ENCODE measurements around the gene SLC25A42. TPM values are rescaled to one million over a fixed set of nuclear protein-coding genes. Genes with fewer than 3 reads are reported as not detected.
A peak's percentile ranks its signal among the peaks of the same experiment; 100 is the strongest.
"Not testable (repeated sequence)": the region's sequence is repeated elsewhere in the genome, so short reads cannot be mapped to it uniquely, and the experiment has no call there.

The SLC25A42 gene
- total RNA-seq, 2 donors from 2014 or later = 18.2 to 27.7 TPM

DNA sequence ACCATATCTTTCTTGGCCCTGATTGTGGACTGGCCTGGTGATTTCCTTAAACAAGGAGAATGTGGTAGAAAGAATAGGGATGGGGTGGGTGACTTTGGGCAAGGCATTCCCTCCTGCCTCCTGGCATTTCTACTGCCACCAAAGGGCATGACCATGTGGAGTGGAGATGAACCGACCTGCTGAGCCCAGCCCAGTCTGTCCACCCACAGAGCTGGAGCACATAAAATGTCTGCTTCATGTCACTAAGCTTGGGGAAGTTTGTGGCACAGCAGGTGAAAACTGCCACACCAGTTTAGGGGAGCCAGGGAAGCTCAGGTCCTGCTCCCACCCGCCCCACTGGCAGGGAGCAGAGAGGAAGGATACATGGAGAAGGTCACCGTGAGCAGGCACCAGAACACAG lies 68.2 kb downstream of the SLC25A42 start:
- Mint-ChIP-seq H3K27ac (no peak overlapping the region), H3K27me3 (ENCODE audit: low read depth) (no peaks in the 10 kb centered on the region), H3K4me3 (no peak overlapping the region), H3K9me3 (peaks cover 0 to 3% of the 10 kb centered on the region in 2 donors), H3K4me1 (ENCODE audit: low read depth) (peaks cover 8% of the 10 kb centered on the region), H3K36me3 (ENCODE audit: insufficient read depth in 2 of 2) (peaks cover 7 to 25% of the 10 kb centered on the region in 2 donors)
- DNase-seq (no peak), ATAC-seq (replicated peaks in 1 of 2) (no peak)

DNA sequence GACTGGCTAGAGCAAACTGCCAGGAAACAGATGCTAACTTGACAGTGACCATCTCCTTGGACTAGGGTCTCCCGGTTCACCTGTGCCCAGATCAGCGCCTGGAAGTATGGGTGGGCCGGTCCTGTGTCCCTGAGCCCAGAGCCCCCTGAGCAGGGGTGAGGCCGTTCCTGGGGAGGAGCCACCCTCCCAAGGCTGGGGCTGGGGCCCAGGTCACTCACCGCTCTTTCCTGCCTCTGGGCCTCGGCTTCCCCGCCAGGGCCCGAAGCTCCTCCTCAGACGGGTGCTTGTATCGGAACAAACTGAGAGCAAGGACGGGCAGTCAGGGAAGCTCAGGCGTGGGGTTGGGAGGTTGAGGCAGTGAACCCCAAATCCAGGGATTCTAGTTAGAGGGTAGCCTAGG lies 69.1 kb downstream of the SLC25A42 start:
- Mint-ChIP-seq H3K36me3 (ENCODE audit: insufficient read depth in 2 of 2) (peaks cover 7 to 24% of the 10 kb centered on the region in 2 donors), H3K4me3 (no peak overlapping the region), H3K4me1 (ENCODE audit: low read depth) (peaks cover 17% of the 10 kb centered on the region), H3K27me3 (ENCODE audit: low read depth) (no peaks in the 10 kb centered on the region), H3K9me3 (peaks cover 0 to 3% of the 10 kb centered on the region in 2 donors), H3K27ac (no peak overlapping the region)
- ATAC-seq (replicated peaks in 1 of 2) (no peak), DNase-seq (no peak)

GRCh38 chr19:19133985-19134384 lies 70.2 kb downstream of the SLC25A42 start:
- H3K9me3 Mint-ChIP-seq = peaks cover 0 to 3% of the 10 kb centered on the region in 2 donors
- H3K27ac Mint-ChIP-seq = no peak overlapping the region
- no peak for ATAC-seq (replicated peaks in 1 of 2)
- no peak for DNase-seq
- peaks cover 24% of the 10 kb centered on the region for H3K4me1 Mint-ChIP-seq (ENCODE audit: low read depth)
- H3K36me3 Mint-ChIP-seq (ENCODE audit: insufficient read depth in 2 of 2) = peaks cover 7 to 22% of the 10 kb centered on the region in 2 donors
- no peaks in the 10 kb centered on the region for H3K27me3 Mint-ChIP-seq (ENCODE audit: low read depth)
- no peak overlapping the region for H3K4me3 Mint-ChIP-seq

DNA sequence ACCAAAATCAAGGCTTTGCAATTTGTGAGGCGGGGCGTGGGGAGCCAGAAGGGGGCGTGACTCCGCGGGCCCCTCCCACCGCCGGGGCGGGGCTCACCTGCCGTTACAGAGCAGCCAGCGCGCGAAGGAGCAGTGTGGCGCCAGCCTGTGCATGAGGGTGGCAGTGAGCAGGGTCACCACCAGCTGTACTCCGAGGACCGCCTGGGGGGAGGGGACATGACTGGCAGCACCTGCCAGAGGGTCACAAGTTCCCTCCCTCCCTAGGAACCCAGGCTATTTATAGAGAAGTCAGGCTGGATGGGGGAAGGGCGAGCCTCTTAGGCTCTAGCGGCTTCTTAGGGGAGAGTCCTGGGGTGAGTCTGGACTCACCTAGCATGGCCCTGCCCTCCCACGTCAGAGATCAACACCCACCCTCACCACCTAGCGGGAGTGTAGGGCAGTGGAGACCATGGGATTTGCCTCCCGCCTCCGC lies 70.9 kb downstream of the SLC25A42 start:
- DNase-seq (peak; percentile 29 to 47), ATAC-seq (replicated peaks in 1 of 2) (no peak)
- Mint-ChIP-seq H3K36me3 (ENCODE audit: insufficient read depth in 2 of 2) (peaks cover 7 to 22% of the 10 kb centered on the region in 2 donors), H3K27me3 (ENCODE audit: low read depth) (no peaks in the 10 kb centered on the region), H3K27ac (no peak overlapping the region), H3K4me1 (ENCODE audit: low read depth) (peaks cover 24% of the 10 kb centered on the region), H3K4me3 (no peak overlapping the region), H3K9me3 (peaks cover 0 to 3% of the 10 kb centered on the region in 2 donors)

- H3K27ac Mint-ChIP-seq; ATAC-seq (replicated peaks in 1 of 2); DNase-seq; H3K27me3 Mint-ChIP-seq (ENCODE audit: low read depth); H3K9me3 Mint-ChIP-seq; H3K4me3 Mint-ChIP-seq: not testable (repeated sequence)
- Mint-ChIP-seq H3K4me1 (ENCODE audit: low read depth) (peaks cover 24% of the 10 kb centered on the region), H3K36me3 (ENCODE audit: insufficient read depth in 2 of 2) (peaks cover 7 to 19% of the 10 kb centered on the region in 2 donors)
These were observed 71.9 kb downstream of the SLC25A42 start for GRCh38 chr19:19135713-19136112.

DNA sequence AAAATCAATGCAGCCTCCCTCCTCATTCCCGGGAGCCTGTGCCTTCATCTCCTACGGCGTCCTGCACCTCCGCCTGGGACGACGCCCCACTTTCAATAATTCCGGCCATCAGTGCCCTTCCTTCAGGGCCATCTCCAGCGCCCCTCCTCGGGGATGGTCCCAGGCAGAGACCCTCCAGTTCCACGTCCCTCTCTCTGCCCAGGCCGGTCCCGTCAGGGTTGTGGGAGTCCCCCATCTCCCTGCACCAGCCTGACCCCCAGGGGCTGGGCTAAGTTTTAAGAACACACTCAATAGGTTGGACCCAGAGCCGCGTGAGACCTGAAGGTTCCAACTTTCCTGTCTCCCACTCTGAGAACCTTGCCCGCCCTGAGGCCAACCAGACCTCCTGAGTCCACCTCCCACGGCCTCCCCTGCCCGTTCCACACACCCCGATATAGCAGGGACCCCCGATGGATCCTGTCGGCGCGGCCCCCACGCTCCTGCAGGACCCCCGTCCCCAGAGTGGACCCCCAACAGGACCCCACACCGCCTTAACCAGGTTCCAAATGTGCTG lies 73.8 kb downstream of the SLC25A42 start:
- H3K36me3 Mint-ChIP-seq (ENCODE audit: insufficient read depth in 2 of 2) = peaks cover 4 to 9% of the 10 kb centered on the region in 2 donors
- no peaks in the 10 kb centered on the region for H3K27me3 Mint-ChIP-seq (ENCODE audit: low read depth)
- DNase-seq (no peak), ATAC-seq (replicated peaks in 1 of 2) (no peak)
- H3K4me3 Mint-ChIP-seq = peak overlapping the region; percentile 83 to 87
- peaks cover 24% of the 10 kb centered on the region for H3K4me1 Mint-ChIP-seq (ENCODE audit: low read depth)
- H3K9me3 Mint-ChIP-seq = no peaks in the 10 kb centered on the region
- H3K27ac Mint-ChIP-seq = peak overlapping the region; percentile 63

DNA sequence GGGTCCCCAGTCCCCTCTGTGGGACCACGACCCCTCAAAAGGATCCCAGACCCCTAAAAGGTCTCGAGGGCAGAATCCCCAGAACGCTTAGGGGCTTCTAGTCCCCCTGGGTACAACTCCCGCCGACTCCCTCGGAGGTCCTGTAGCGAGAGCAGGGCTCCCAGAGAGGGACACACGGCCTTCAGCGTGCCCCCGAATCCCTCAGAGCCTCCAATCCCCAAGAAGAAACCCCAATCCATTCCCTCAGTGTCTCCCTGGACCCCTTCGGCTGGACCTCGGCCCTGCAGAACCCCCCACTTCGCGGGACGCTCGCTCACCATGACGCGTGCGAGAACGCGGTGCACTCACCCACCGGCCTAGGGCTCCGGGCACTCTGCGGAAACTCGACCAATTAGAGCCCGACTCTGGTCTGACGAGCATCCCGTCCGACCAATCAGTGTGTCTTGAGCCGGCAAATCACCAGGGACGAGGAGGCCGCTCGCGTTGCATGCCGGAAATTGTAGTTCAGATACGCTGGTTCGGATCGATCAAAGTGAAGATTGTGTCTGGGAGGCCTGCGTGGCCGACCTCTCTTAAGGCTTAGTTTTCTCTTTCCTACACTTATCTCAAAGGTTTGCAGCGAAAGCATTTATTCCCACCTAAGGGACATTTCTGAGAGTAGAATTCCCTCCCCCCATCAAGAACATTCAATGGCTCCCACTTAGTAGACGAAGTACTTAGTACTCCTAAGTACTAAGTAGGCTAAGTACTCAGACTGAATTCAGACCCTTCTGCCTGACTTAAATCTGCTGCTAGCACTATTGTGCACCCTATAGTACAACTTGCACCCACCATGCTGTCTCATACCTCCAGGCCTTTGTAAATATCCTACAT lies 74.6 kb downstream of the SLC25A42 start, which contains the start of gene TMEM161A:
Gene TMEM161A, minus strand, starts transcription at position 370 of the 873 bp plus-strand sequence. Its CDS starts 50 bp downstream, at position 320.
- Mint-ChIP-seq H3K4me3 (peak within 1 kb of the TSS; percentile 83 to 87), H3K9me3 (no peaks in the 10 kb centered on the region)

DNA sequence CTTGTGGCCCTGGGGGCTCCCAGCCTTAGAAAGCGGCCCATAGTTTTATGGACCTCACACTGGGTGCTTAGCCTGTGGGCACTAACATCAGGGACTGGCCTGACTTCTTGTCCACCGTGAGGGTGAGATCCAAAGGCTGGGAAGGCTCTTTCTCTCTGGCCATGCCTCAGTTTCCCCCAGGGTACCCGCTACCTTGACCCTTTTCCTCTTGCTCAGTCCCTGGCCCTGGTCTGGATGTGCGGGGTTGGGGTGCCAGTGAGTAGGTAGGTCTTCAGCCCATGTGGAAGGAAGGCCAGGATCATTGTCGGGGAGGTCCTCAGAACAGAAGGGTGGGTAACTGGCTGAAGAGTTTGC lies 76.1 kb downstream of the SLC25A42 start:
- no peak for DNase-seq
- Mint-ChIP-seq H3K27ac (no peak overlapping the region), H3K9me3 (no peaks in the 10 kb centered on the region), H3K4me3 (no peak overlapping the region), H3K36me3 (ENCODE audit: insufficient read depth in 2 of 2) (peaks cover 2 to 5% of the 10 kb centered on the region in 2 donors), H3K27me3 (ENCODE audit: low read depth) (no peaks in the 10 kb centered on the region), H3K4me1 (ENCODE audit: low read depth) (peaks cover 24% of the 10 kb centered on the region)
- ATAC-seq (replicated peaks in 1 of 2) = no peak

More for the DNA sequence above, 74.6 kb downstream of the SLC25A42 start, which contains the start of gene TMEM161A:
- H3K36me3 Mint-ChIP-seq (ENCODE audit: insufficient read depth in 2 of 2) = peaks cover 2 to 9% of the 10 kb centered on the region in 2 donors
- peak within 1 kb of the TSS; percentile 63 for H3K27ac Mint-ChIP-seq
- ATAC-seq (replicated peaks in 1 of 2) = peak; percentile 100
- peak; percentile 96 to 98 for DNase-seq
- H3K4me1 Mint-ChIP-seq (ENCODE audit: low read depth) = peaks cover 24% of the 10 kb centered on the region
- no peaks in the 10 kb centered on the region for H3K27me3 Mint-ChIP-seq (ENCODE audit: low read depth)

DNA sequence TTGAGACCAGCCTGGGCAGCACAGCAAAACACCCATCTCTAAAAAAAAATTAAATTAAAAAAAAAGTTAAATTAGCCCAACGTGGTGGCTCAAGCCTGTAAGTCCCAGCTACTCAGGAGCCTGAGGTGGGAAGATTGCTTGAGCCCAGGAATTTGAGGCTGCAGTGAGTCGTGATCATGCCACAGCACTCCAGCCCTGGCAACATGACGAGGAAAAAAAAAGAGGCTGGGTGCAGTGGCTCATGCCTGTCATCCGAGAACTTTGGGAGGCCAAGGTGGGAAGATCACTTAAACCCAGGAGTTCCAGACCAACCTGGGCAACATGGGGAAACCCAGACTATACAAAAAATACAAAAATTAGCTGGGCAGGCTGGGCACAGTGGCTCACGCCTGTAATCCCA lies 76.7 kb downstream of the SLC25A42 start:
- ATAC-seq (replicated peaks in 1 of 2) = no peak
- no peak for DNase-seq
- Mint-ChIP-seq H3K36me3 (ENCODE audit: insufficient read depth in 2 of 2) (peaks cover 0 to 3% of the 10 kb centered on the region in 2 donors), H3K27ac (no peak overlapping the region), H3K4me3 (no peak overlapping the region), H3K4me1 (ENCODE audit: low read depth) (peaks cover 19% of the 10 kb centered on the region), H3K9me3 (no peaks in the 10 kb centered on the region), H3K27me3 (ENCODE audit: low read depth) (no peaks in the 10 kb centered on the region)

- Mint-ChIP-seq H3K4me3 (no peak overlapping the region), H3K4me1 (ENCODE audit: low read depth) (peaks cover 13% of the 10 kb centered on the region), H3K27ac (no peak overlapping the region), H3K36me3 (ENCODE audit: insufficient read depth in 2 of 2) (peaks cover 0 to 3% of the 10 kb centered on the region in 2 donors), H3K9me3 (no peaks in the 10 kb centered on the region), H3K27me3 (ENCODE audit: low read depth) (no peaks in the 10 kb centered on the region)
- DNase-seq (no peak), ATAC-seq (replicated peaks in 1 of 2) (no peak)
These were observed 78.6 kb downstream of the SLC25A42 start for GRCh38 chr19:19142347-19142746.

DNA sequence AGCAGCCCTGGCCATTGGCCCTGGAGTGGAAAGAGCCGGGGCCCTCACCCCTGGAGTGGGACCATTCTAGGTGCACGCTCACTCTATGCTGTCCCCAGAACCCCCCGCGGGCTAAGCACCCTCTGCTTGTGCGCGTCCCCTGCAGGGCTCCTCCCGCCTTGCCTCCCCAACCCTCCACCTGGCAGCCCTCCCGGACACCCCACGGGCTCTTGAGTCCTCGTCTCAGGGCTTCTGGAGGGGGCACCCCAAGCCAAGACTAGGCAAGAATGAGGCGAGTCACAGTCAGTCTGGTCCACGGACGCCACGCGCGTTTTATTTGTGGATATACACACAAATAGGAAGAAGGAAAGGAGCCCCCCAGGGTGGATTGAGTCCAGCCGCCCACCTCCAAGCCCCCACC lies 81.5 kb downstream of the SLC25A42 start:
- Mint-ChIP-seq H3K9me3 (no peaks in the 10 kb centered on the region), H3K4me1 (ENCODE audit: low read depth) (no peaks in the 10 kb centered on the region)

GRCh38 chr19:19145684-19146608 lies 82.2 kb downstream of the SLC25A42 start:
- peak; percentile 81 to 83 for ATAC-seq (replicated peaks in 1 of 2)
- no peaks in the 10 kb centered on the region for H3K27me3 Mint-ChIP-seq (ENCODE audit: low read depth)
- H3K9me3 Mint-ChIP-seq = no peaks in the 10 kb centered on the region
- H3K4me3 Mint-ChIP-seq = no peak overlapping the region
- no peaks in the 10 kb centered on the region for H3K4me1 Mint-ChIP-seq (ENCODE audit: low read depth)
- no peaks in the 10 kb centered on the region for H3K36me3 Mint-ChIP-seq (ENCODE audit: insufficient read depth in 2 of 2)
- peak; percentile 87 to 92 for DNase-seq
- no peak overlapping the region for H3K27ac Mint-ChIP-seq

More for the DNA sequence above, 81.5 kb downstream of the SLC25A42 start:
- Mint-ChIP-seq H3K27me3 (ENCODE audit: low read depth) (no peaks in the 10 kb centered on the region), H3K36me3 (ENCODE audit: insufficient read depth in 2 of 2) (no peaks in the 10 kb centered on the region), H3K27ac (no peak overlapping the region), H3K4me3 (no peak overlapping the region)
- peak in 1 of 2 donors; percentile 5 for ATAC-seq (replicated peaks in 1 of 2)
- no peak for DNase-seq
